GM13977 (cell line): ENCODE data around the gene RPS4Y1.
"Not testable (repeated sequence)": the region's sequence is repeated elsewhere in the genome, so short reads cannot be mapped to it uniquely, and the experiment has no call there.

Experiments
- DNase-seq: peaks from one replicate; pipeline ENCODE4 v3.0.0; 2012; ENCODE audit warnings: low spot score
- CTCF ChIP-seq: IDR thresholded peaks from 2 replicates; pipeline ENCODE4 v1.5.1; 2012; ENCODE audit warnings: mild to moderate bottlenecking, control low read depth; ENCODE audit not compliant: insufficient read depth; ENCODE audit errors: extremely low read depth, missing control alignments
- in situ Hi-C: fragments of 300-500 bp; cut with MboI; formaldehyde crosslinking; loops from one replicate; pipeline ENCODE4 v1.12.0; 2022; ENCODE audit warnings: low sequenced_read_pairs, low pct_unique_long_range_greater_than_20kb, mixed read lengths, inconsistent platforms; ENCODE audit not compliant: unreplicated experiment

Gene RPS4Y1

GRCh38 chrY:2867469-2867868, 26.1 kb downstream of the RPS4Y1 start:
- no peak for TF ChIP-seq CTCF
- in situ Hi-C loops, result no loop called here
- DNase-seq, result no peak

GRCh38 chrY:2868035-2868607, 26.7 kb downstream of the RPS4Y1 start:
- DNase-seq, result no peak
- TF ChIP-seq CTCF, result no peak
- in situ Hi-C loops, result no loop called here

- in situ Hi-C loops, DNase-seq: not testable (repeated sequence)
These were observed 30.8 kb downstream of the RPS4Y1 start for GRCh38 chrY:2872234-2872633.

- DNase-seq, result no peak
- in situ Hi-C loops, result no loop called here
- TF ChIP-seq CTCF, result no peak
These were observed 32.8 kb downstream of the RPS4Y1 start for GRCh38 chrY:2874211-2874610.

- no peak for TF ChIP-seq CTCF
- DNase-seq, result no peak
- in situ Hi-C loops, result no loop called here
These were observed 42.2 kb downstream of the RPS4Y1 start for GRCh38 chrY:2883561-2883960.

- DNase-seq, result no peak
- no peak for TF ChIP-seq CTCF
- in situ Hi-C loops, result no loop called here
These were observed 44.5 kb downstream of the RPS4Y1 start for GRCh38 chrY:2885880-2886279.

GRCh38 chrY:2887386-2887785, 46.0 kb downstream of the RPS4Y1 start:
- in situ Hi-C loops, result no loop called here
- no peak for TF ChIP-seq CTCF
- no peak for DNase-seq
